GM19438 (cell line): ENCODE data around the gene DEDD.

Source experiments
- ATAC-seq: cut with Tn5 transposase; IDR thresholded peaks from one replicate; pipeline ENCODE4 v1.9.1; 2021; ENCODE audit warnings: low read depth; ENCODE audit not compliant: unreplicated experiment

DEDD gene

DNA sequence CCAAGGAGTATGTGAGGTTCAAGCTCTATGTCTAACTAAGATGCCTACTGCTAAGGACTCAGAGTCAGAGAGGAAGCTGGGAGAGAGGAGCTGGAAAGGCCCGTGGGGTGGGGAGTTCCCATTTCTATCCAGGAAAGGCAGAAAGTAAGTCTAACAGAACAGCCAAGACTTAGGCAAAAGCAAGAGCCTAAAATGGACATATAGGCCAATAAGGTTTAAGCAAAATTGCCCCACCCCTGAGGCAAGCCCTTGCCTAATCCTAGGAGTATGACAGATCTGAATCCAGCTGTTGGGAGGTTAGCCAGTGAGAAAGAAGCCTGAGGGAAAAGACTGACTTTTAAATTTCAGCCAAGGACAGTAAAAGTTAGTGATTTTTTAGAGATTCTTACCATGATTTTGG is 35.9 kb downstream of the DEDD start:
- no peak for ATAC-seq

DNA sequence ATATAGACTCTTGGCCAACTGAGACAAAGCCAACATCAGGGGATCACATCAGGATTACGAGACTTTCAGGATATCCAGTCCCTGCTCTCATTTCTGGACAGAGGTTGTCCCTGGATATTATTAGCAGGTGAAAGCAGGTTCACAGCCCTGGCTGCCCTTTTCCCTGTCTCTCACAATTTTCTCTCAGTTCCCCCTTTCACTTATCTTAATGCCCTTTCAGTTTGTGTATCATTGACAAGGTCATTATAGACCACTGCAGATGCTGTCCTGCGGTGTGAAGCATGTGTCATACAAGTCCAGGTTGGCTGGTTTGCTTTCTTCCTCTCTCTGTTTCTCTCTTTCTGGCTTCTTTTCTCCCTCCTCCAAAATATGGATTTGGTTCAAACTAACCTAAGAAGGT is 36.5 kb downstream of the DEDD start:
- no peak for ATAC-seq

DNA sequence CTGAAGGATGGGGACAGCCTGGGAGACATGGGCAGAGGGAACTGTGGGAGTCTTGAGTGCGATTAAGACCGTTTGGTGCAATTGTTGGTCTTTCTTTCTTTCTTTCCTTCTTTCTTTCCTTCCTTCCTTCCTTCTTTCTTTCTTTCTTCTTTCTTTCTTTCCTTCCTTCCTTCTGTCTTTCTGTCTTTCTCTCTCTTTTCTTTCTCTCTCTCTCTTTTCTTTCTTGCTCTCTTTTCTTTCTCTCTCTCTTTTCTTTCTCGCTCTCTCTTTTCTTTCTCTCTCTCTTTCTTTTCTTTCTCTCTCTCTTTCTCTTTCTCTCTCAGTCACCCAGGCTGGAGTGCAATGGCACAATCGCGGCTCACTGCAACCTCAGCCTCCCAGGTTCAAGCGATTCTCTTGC is 37.2 kb downstream of the DEDD start:
- ATAC-seq, result no peak

DNA sequence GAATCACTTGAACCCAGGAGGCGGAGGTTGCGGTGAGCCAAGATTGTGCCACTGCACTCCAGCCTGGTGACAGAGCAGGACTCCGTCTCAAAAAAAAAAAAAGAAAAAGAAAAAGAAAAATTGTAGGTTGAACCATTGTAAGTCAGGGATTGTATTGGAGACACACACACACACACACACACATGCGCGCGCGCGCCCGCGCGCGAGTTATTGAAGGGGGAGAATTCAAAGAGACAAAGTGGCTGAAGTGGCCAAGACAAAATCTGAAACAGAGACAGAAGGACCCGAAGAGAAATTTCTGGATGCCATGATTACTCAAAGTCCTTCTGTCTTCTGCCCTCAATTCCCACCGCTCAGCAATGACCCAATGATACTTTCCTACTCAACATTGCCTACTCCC is 38.0 kb downstream of the DEDD start:
- ATAC-seq, result no peak

DNA sequence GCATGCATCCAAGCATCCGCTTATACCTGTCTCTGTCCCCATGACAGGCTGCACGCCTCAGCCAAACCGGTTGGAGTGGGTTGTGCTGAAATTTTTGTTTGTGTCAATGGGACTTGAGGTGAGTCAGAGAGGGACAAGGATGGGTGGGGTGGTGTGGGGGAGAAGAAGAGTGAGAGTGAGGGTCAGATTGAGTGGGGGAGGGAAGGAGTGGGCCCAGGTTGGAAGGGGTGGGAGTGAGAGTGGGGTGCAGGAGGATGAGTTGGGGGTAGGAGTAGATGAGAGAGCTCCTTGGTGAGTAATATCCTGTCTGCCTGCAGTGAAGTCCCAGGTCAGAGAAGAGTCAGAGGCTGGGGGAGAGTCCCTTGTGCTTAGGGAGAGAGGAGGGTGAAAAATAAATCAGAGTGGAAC is 39.8 kb downstream of the DEDD start:
- ATAC-seq, result no peak

DNA sequence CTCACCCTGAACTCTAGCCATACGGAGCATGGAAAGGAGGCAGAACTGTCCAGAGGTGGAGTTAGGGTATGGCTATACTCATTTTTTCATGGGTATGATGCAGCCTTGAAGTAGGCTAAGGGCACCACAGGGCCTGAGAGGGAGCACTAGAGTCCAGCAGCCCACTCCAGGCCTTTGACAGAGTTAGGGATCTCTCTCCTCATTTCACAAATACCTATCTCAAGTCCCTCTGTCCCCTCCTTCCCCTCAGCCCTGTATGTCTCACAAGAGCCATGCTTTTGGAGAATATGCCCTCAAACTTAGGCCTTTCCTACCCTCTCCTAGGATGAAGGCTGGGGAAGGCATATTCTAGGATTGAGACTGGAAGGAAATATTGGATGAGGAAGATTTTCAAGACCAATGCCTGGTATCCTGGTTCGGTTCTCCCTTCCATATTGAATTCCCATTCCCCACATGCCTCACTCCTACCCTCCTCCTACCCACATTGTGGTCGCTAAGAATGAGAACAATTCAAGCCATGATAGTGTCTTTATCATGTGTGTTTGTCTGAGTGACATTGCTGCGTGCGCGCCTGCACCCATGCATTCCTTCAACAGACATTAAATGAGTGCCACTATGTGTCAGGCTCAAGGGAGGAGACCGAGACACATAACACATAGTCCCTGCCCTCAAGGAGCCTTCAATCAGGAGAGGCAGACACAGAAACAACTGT is 40.5 kb downstream of the DEDD start:
- ATAC-seq, result no peak

DNA sequence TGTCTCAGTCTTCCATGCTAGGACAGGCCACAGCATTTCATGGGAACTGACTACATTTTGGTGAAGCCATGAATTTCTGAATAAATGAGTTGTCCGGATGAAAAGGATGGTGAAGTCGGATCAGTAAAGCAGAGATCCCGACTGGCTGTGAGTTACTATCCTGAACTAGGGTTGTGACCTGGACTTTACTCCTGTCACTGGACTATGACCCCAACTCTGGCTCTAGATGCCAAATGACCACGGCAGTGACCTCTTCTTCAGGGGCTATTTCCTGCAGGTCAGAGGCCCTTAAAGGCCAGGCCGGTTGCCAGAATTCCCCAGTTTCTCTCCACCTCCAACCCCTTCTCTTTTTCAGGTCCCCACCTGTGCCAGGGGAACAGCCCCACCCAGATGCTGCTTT is 41.4 kb downstream of the DEDD start:
- no peak for ATAC-seq

DNA sequence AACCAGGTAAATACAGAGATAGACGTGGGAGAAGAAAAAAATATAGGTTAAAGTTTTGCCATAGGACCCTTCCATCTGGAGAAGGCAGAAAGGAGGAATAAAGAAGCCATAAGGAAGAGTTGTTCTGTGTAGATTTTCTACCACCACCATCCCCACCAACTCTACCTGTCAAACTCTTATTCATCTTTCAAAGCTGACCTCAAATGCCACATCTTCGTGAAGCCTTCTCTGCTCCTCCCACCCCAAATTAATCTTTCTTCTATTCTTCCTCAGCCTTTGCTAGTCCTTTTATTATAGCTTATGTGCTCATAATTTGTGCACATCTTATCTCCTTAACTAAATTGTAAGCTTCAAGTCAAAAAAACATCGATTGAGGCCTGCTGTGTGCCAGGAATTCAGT is 41.9 kb downstream of the DEDD start:
- ATAC-seq, result no peak

DNA sequence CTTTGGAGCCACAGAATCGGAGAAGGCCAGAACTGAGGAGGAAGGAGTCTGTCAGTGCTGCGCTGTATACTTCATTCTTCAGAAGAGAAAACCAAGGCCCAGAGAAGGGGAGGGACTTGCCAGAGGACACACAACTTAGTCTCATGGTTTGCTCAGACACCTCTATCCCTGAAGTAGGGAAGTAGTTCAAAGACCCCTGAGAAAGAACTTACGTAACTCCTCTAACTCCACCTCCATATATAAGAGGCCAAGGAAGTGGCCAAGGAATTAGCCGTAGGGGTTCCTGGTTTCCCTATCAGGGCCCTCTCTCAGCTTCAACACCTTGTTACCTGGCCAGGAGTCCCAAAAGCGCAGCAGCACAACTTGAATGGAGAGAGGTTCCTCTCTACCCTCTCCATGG is 42.5 kb downstream of the DEDD start:
- ATAC-seq, result no peak

DNA sequence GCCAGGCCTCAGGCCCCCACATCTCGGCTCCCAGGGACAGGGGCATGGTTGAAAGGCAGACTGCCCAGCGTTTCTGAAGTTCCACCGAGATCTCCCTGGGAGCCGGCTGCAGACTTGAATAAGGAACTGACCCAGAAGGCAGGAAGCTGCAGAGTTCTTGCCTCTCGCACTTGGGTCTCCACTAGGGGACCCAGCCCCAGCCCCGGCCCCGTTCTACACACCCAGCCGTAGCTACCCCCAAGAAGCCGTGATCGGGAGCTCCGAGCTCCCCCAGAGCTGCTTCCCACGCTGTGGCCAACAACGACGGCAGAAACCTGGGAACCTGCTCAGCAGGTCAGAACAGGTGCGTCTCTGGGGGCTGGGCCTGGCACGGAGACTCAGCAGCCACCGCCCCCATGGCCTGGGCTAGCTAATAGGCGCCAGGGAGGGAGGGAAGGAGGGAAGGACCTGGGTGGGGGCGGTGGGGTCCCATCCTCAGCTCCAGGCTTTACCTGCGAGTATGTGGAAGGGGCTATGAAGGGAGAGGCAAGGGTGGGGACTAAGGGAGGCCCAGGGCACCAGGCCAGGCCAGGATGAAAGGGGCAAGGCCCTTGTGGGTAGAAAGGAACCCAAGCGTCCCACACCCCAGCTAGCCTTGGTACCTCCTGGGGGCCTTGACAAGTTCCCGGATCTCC is 43.1 kb downstream of the DEDD start, which contains the start of gene NECTIN4:
TSS of gene NECTIN4 (minus strand) at position 308 of the 674 bp plus-strand sequence. CDS start at position 46, 262 bp downstream.
- ATAC-seq, result no peak

DNA sequence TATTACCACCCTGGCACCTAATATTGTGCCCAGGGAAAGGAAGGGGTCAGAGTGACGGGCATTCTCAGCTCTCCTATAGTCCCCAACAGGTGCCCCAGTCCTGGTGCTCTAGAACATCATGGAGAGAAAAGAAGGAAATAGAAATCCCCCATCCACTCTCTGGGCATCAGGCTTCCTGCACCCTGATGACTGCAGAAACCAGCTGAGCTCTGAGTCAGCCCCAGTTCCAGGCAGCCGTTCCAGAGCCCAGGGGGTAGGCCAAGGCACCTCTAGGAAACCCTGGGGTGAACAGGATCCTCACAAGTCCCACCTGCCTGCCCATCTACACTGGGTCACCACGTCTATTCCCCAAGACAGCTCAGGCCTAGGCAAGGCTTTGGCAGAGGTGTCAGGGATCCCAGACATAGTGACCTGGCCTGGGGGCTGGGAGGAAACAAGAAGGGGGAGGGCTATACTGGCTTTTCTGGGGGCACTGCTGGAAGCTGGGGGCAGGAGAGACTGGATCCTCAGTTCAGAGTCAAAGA is 43.8 kb downstream of the DEDD start:
- no peak for ATAC-seq

DNA sequence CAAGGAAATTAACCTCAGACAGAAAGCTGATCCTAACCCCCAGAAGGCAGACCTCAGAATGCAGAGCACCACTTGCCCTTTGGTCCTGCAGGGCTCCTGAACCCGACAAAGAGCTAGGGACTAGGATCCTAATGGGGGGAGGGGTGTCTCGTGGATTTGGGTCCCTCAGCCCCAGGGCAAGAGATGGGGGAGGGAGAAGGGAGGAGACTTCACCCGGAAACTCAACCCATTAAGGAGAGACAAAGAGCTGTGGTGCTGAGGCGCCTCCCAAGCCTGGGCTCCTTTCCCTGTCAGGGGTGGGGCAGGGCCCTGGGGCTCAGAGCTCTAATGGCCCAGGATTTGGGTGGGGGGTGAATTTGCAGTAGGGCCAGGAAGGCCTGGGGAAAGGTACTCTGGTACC is 46.0 kb downstream of the DEDD start:
- ATAC-seq, result no peak

DNA sequence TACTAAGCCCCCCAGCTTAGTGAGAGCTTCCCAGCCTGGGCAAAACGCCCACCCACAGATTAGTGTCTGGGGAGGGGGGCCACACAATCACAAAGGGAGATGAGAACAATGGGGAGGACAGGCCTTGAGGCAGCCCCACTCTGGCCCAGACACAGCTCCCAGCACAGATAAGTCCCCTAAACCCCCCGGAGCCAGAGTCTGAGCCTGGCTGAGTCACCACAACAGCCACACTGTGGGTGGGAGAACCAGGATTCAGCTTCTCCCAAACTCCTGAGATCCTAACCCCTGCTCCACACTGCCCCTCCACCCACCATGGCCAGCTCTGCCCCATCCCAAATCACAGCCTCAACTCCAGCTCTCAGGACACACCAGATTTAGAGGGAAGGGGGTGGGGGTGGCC is 47.3 kb downstream of the DEDD start:
- ATAC-seq, result no peak

DNA sequence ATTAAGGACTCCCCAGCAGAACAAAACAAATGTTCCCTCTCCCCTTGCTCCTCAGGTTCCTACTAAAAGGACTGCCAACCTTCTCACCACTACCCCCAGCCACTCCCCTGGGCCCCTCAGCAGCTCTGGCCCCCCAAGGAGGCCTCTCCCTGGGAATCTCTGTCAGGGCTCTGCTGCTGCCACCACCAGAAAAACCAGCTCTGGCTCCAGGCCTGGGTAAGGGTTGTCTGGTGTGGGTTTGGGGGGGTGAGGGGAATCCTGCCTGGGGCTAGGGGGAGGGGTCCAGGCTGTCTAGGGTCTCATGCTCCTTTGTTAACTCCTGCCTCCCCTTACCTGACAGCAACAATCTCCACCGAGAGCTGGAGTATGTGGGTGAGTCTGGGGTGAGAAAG is 47.9 kb downstream of the DEDD start:
- no peak for ATAC-seq

DNA sequence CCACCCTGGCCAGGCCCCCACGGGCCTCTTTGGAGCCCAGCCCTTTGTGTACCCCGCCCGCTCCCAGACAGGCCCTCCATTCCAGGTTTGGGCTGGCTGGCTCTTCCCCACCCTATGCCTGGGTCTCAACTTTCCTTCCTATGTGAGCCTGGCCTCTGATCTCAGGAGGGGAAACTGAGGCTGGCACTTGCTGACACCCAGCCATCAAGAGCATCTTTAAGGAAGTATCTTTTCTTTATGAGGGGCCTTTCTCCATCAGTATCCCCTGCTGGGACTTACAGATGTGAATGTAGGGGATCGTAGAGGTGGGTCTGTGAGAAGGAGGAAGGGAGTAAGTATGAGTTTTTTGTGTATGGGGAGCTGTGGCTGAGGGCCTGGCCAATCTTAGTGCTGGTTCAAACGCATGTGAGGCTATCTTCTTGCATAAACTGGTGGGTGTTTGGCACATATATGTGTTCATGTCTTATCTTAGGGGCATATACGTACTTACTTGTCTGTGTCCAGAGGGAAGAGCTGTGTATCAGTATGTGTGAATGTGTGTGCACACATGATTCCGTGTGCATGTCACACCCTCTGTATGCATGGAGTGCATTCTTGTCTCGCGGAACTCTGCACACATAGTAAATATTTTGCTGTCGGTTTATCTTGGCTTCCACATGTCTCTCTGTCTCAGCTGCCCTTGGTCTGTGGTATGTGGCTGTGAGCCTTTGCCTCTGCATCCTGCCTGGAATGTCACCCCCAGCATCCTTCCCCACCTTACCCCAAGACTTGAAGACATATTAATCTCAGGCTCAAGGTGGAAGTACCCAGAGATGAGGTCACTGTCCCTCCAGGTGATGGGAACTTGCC is 48.5 kb downstream of the DEDD start:
- ATAC-seq, result no peak

DNA sequence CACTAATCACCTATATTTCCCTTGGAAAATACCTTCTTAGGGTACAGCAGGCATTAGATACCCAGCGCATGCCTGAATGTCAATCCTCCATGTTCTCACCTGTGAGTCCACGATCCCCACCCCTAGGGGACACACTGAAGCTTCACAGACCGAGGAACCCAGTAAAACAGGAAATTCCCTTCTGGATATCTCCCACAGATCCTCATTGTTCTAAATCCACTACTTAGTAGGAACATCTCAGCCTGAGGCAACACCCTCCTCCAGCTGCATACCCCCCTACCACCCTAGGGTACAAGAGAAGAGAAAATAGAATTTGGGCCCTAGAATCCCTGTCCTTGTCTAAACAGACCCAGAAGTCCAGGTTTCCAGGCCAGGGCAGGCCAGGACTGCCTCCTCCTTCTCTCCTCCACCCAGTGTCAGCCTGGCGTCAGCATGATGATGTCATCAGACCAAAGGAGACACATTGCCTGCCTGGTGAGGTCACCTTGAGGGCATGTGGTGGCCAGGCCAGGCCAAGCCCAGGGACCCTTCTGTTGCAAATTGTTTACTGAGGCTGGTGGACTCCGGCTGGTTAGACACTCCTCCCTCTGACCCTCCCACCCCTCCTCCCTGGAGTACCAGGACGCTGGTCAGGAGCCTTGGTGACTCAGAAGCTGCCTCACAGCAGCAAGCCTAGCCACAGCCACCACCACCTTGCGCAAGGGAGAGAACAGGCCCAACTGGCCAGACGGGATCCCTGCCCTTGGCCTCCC is 49.3 kb downstream of the DEDD start:
- no peak for ATAC-seq

DNA sequence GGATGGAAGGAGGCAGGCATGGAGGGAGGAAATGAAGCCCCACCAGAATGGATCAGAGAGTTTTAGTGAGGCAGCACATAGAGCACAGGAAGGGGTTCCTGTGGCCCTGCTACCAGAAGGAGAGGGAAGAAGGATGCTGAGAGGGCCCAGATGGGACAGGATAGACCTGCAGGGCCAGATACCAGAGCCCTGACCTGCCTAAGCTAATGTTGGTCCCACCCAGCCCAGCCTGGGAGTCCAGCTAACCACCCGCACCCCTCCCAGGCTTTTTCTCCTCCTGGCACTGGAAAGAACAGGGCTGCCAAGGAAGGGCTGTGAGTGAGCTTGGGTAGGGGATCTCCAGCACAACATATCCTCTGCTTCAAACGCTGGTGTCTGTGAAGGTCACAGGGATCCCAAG is 50.0 kb downstream of the DEDD start:
- no peak for ATAC-seq

DNA sequence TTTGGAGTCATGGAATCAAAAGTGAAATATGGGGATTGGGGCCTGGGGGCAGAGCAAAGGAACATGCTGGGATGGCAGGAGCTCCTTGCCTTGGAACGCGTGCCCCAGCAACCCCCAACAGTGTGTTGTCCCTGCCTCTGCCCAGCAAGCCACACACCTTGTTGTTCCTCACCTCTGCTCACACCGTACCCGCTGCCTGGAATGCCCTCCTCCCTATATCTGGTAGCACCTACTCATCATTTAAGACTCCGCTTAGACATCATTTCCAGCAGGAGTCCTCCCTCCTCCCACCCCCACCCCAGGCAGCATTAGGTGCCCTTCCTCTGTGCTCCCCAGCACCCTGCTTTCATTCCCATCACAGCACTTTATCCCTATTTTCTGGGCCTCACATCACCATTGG is 50.9 kb downstream of the DEDD start:
- no peak for ATAC-seq

DNA sequence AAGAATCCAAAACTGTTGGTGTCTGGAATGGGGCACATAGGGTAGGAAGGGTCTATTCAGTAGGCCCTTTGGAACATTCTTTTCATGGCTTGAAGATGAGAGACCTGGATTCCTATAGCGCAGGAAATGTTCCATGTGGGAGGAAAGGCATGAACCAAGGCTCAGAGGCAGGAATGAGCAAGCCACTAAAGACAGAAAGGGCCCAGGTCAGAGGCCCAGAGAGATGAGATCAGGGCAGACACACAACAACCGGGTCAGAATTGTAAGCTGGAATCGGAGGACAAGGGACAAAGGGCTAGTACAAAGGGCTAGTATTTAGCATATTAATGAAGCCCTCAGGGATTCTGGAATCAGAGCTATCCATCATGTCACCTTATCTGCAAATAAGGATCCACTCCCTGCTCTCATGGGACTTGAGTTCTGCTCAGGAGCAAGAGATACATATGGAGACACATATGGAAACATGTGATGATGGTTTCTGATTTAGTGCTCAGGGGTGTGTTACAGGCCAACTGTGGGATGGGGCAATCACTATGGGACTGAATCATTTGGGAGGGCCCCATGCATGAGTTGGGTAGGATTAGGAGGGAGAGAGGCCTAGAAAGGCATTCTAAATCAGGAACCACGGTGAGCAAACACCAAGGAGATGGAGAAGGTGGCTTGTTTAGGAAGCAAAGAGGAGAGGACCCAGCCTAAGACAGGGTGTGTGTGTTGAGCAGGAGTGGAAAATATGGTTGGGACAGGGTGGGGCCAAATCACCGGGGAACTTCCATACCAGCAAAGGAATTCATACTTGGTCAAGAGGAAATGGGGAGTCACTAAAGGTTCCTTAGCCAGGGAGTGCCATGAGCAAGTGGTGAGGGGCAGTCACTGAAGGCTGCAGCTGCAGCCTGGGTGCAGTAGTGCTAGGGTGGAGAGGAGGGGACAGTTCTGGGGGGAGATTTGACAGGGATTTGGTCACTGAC is 51.7 kb downstream of the DEDD start:
- ATAC-seq, result no peak
